Adrenal gland (tissue), 12 donors: Measurements from ENCODE around the gene KRTAP27-1. TPM values are rescaled to one million over a fixed set of nuclear protein-coding genes. Genes with fewer than 3 reads are reported as not detected.

Source experiments
- DNase-seq, 7 donors: peaks; one replicate each; pipeline ENCODE4 v3.0.0-alpha.2; 2019 to 2020
- H3K27ac ChIP-seq, 5 donors: fragments of 200-600 bp; sonication (generic) in 4 of 5; 1 replicate in 3 of 5; 2 replicates in 2 of 5; pipeline versions ENCODE4 v1.5.1 to v1.8.0; 2016 to 2020; ENCODE audit warnings: mild to moderate bottlenecking in 1 of 5
- H3K27me3 ChIP-seq: fragments of 200-600 bp; 2 replicates; pipeline ENCODE4 v1.8.0; 2021
- H3K36me3 ChIP-seq, 2 donors: fragments of 200-600 bp; replicated peaks in 1 of 2; 1 replicate in 1 of 2; 2 replicates in 1 of 2; pipeline versions ENCODE4 v1.5.1 to v1.8.0; 2018 to 2022
- H3K4me1 ChIP-seq, 2 donors: fragments of 200-600 bp; replicated peaks in 1 of 2; 1 replicate in 1 of 2; 2 replicates in 1 of 2; pipeline versions ENCODE4 v1.5.1 to v1.8.0; 2018 to 2021
- H3K4me3 ChIP-seq, 4 donors: fragments of 200-600 bp; sonication (generic) in 3 of 4; one replicate each; pipeline ENCODE4 v1.5.1; 2016 to 2018
- H3K9me3 ChIP-seq, 3 donors: fragments of 200-600 bp; sonication (generic) in 1 of 3; replicated peaks in 1 of 3; 1 replicate in 2 of 3; 2 replicates in 1 of 3; pipeline versions ENCODE4 v1.5.1 to v1.8.0; 2016 to 2021
- POLR2A ChIP-seq, 2 donors: fragments of 450-650 bp; IDR thresholded peaks; one replicate each; pipeline ENCODE4 v1.6.1; 2017; ENCODE audit warnings: antibody characterized with exemption in 2 of 2, mild to moderate bottlenecking in 2 of 2, moderate library complexity in 1 of 2
- WGBS, 4 donors: extraction: QIAGEN DNeasy Blood & Tissue Kit in 2 of 4; methylation state at CpG; one replicate each; pipeline versions ENCODE4 v1.1.5 to v1.1.7; 2013 to 2017; 5-methylcytosine and 5-hydroxymethylcytosine counted together
- intact Hi-C, 2 donors: fragments of 100-400 bp; cut with DNase I; formaldehyde crosslinking; loops; one replicate each; pipeline versions ENCODE4 v1.14.1 to v1.15.0; 2022 to 2023
- polyA plus RNA-seq, 3 donors: library from polyadenylated mRNA; stranded (reverse); fragments of 200-250 nt in 2 of 3; fragments of 350-450 nt in 1 of 3; fragmentation: Illumina TruSeq in 1 of 3; extraction: RNeasy Lipid Tissue Mini Kit (QIAGEN cat#74804) in 1 of 3; gene quantifications; one replicate each; pipeline ENCODE4 v1.2.3, GENCODE V29; 2013 to 2014
- total RNA-seq, 9 donors: library from RNA; depleted of rRNA in 4 of 9; stranded (reverse); fragments of >200 nt in 4 of 9; fragments of 120-200 nt in 1 of 9; fragmentation: NEBNext Ultra II Directional in 1 of 9; extraction: Animal tissue kit (Norgen Biotek cat#: 25700) in 1 of 9; gene quantifications; one replicate each; pipeline versions ENCODE4 v1.1.0 to v1.2.4, GENCODE V29; 2013 to 2023
- TF ChIP-seq, protein P1 (sequence below), 6 experiments: fragments of 450-650 bp in 4 of 6; fragments of 200-600 bp in 2 of 6; sonication (generic) in 1 of 6; IDR thresholded peaks; 1 replicate in 5 of 6; 2 replicates in 1 of 6; pipeline versions ENCODE4 v1.5.1 to v1.8.0; 2016 to 2021; ENCODE audit warnings: antibody characterized with exemption in 6 of 6, mild to moderate bottlenecking in 2 of 6, moderate library complexity in 1 of 6
- donor health status: healthy with polysubstance abuse.
- donor health status: Bipolar disorder and iron deficiency.
- donor health status: DM: yes; HTN: yes; CAD: no.
- donor health status: DM: no; HTN: no; CAD: no.
- donor health status: DM: no; HTN: no; CAD: no.
- donor health status: DM: yes; HTN: yes; CAD: no.

KRTAP27-1 gene
- total and polyA plus RNA-seq, 12 donors, result not detected

DNA sequence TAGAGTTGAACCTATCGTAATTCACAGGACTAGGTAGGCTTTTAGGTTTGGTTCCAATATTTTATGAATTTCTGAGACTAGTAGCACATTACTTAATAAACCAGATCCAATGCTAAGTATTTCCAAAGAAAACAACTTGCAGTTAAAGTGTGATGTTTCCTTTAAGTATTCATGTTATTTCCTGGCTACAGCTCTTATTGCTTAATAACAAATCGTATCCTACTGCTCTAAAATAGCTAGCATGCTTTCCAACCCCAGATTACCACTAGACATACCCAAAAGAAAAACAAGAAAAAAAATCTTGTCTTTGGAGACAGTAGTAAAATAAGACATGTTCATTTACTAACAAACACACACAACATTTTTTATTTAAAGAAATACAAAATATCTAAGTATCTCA is 898 bp downstream of the KRTAP27-1 start:
- H3K36me3 ChIP-seq, result no peaks in the 10 kb centered on the region
- WGBS, 4 donors, result 54 to 68% (median 60%) methylated on average over 2 of the region's 2 CpGs
- H3K4me3 ChIP-seq, result no peak overlapping the region
- no peaks in the 10 kb centered on the region for H3K4me1 ChIP-seq
- DNase-seq, result no peak
- H3K9me3 ChIP-seq, result no peaks in the 10 kb centered on the region
- H3K27me3 ChIP-seq, result no peaks in the 10 kb centered on the region
- no peak for TF ChIP-seq POLR2A (IDR thresholded peaks at IDR 0.05)
- intact Hi-C loops, result no loop called here
- H3K27ac ChIP-seq, result no peak overlapping the region

DNA sequence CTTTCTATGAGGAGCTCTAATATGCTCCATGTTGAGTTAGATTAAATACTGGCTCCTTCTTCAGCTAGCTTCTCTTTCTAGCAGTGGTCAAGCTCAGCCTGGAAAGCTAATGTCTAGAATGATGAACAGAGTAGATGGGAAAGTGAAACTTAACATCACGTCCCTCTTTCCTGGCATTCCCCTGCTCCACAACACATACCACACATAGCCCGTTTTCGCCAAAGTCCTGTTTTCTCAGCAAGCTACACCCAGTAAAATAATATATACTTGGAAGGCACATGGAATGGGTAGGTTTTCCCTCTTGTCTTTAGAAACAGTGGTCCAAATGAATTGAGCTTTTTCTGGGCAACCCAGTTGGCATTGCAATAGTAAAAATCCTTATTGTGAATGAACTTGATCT is 3.8 kb downstream of the KRTAP27-1 start:
- Histone ChIP-seq H3K36me3 (no peaks in the 10 kb centered on the region), H3K4me3 (no peak overlapping the region), H3K9me3 (no peaks in the 10 kb centered on the region), H3K27me3 (no peaks in the 10 kb centered on the region), H3K4me1 (no peaks in the 10 kb centered on the region), H3K27ac (no peak overlapping the region)
- intact Hi-C loops, result no loop called here
- TF ChIP-seq, protein P1, sequence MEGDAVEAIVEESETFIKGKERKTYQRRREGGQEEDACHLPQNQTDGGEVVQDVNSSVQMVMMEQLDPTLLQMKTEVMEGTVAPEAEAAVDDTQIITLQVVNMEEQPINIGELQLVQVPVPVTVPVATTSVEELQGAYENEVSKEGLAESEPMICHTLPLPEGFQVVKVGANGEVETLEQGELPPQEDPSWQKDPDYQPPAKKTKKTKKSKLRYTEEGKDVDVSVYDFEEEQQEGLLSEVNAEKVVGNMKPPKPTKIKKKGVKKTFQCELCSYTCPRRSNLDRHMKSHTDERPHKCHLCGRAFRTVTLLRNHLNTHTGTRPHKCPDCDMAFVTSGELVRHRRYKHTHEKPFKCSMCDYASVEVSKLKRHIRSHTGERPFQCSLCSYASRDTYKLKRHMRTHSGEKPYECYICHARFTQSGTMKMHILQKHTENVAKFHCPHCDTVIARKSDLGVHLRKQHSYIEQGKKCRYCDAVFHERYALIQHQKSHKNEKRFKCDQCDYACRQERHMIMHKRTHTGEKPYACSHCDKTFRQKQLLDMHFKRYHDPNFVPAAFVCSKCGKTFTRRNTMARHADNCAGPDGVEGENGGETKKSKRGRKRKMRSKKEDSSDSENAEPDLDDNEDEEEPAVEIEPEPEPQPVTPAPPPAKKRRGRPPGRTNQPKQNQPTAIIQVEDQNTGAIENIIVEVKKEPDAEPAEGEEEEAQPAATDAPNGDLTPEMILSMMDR (IDR thresholded peaks at IDR 0.05), result no peak
- no peak for TF ChIP-seq POLR2A (IDR thresholded peaks at IDR 0.05)
- DNase-seq, result no peak
- WGBS, 4 donors, result 62 to 78% (median 72%) methylated on average over 3 of the region's 3 CpGs

DNA sequence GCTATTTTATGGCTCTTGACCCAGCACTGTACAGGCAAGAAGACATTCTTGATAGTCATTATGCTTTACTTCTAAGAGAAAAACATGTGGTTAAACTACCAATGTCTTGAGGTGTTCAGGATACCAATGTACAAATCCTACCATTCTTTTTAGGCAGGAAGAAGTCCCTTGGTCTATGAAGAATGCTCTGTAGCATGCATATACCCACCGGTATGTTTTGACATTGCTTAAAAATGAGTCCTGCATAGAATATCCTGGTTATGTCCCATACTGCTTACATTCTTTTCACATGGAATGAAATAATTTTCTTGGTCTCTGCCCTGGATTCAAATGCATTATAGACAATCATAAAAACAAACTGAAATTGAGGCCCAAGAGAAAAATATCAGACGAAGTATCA is 4.8 kb downstream of the KRTAP27-1 start:
- TF ChIP-seq, protein P1 (IDR thresholded peaks at IDR 0.05), result no peak
- TF ChIP-seq POLR2A (IDR thresholded peaks at IDR 0.05), result no peak
- H3K4me3 ChIP-seq, result no peak overlapping the region
- no peak overlapping the region for H3K27ac ChIP-seq
- 77 to 85% (median 79%) methylated on average over 2 of the region's 2 CpGs for WGBS, 4 donors
- no peak for DNase-seq
- H3K27me3 ChIP-seq, result no peaks in the 10 kb centered on the region
- no peaks in the 10 kb centered on the region for H3K9me3 ChIP-seq
- H3K36me3 ChIP-seq, result no peaks in the 10 kb centered on the region
- intact Hi-C loops, result no loop called here
- H3K4me1 ChIP-seq, result no peaks in the 10 kb centered on the region

DNA sequence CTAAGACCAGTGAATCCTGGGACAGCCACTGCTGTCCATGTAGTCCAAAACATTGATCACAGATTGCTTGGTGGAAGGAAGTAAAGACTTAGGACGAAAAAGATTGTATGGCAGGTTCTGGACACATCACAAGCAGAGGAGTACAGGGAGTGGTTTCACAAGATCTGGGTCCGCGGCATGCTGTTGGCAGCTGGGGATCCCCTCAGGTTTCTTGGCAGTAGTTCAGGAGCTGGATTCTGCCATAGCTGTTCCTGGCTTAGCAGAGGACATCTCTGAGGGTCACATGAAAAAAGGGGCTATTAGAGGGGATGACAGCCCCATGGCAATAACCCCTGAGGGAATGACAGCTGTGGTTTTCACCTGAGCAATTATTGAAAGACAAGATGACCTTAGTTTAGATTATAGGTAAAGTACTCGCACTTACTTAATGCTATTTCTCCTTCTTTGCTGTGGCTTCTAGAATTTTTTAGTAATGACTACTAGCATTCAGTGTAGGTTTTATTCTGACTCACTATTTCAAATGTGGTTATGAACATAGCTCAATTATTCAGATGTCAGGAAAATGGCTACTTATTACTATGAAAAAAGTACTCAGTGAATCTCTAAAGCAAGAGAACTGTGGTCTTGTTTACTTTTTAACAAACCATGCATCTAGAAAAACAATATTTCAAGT is 8.2 kb downstream of the KRTAP27-1 start:
- Histone ChIP-seq H3K27me3 (no peaks in the 10 kb centered on the region), H3K4me1 (no peaks in the 10 kb centered on the region), H3K9me3 (no peaks in the 10 kb centered on the region), H3K4me3 (no peak overlapping the region), H3K36me3 (no peaks in the 10 kb centered on the region), H3K27ac (no peak overlapping the region)
- no peak for DNase-seq
- 77 to 87% (median 81%) methylated on average over 4 of the region's 4 CpGs for WGBS, 4 donors
- intact Hi-C loops, result no loop called here
- no peak for TF ChIP-seq POLR2A (IDR thresholded peaks at IDR 0.05)
- TF ChIP-seq, protein P1 (IDR thresholded peaks at IDR 0.05), result no peak

DNA sequence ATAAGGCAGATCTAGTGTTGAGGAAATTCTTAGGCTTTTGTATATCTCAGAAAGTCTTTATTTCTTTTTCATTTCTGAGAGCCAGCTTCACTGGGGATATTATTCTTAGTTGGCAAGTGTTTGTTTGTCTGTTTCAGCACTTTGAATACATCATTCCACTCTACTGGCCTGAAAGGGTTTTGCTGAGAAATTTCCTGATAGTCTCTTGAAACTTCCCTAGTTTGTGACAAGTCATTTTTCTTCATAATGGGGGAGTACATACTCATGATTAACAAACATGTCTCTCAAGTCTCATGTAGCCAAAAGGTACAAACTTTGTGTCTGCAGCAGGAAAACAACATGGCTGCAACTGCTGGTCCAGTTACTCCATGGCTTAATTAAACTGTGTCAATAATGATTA is 11.1 kb downstream of the KRTAP27-1 start:
- H3K27ac ChIP-seq, result no peak overlapping the region
- H3K4me3 ChIP-seq, result no peak overlapping the region
- no peaks in the 10 kb centered on the region for H3K27me3 ChIP-seq
- H3K4me1 ChIP-seq, result no peaks in the 10 kb centered on the region
- H3K9me3 ChIP-seq, result no peaks in the 10 kb centered on the region
- intact Hi-C loops, result no loop called here
- DNase-seq, result no peak
- TF ChIP-seq POLR2A (IDR thresholded peaks at IDR 0.05), result no peak
- TF ChIP-seq, protein P1 (IDR thresholded peaks at IDR 0.05), result no peak
- no peaks in the 10 kb centered on the region for H3K36me3 ChIP-seq
